Nucleus accumbens (tissue), 56 donors: ENCODE measurements around the gene KCNAB2.
A peak's percentile ranks its signal among the peaks of the same experiment; 100 is the strongest.
"Not testable (repeated sequence)": the region's sequence is repeated elsewhere in the genome, so short reads cannot be mapped to it uniquely, and the experiment has no call there.

Source experiments
- DNase-seq, 56 donors: peaks; one replicate each; lab custom pipeline; 2025; lab: John Stamatoyannopoulos, UW

Gene KCNAB2

GRCh38 chr1:6074192-6074901 is 28.7 kb downstream of the KCNAB2 start:
- DNase-seq: no peak

- no peak for DNase-seq
Observed at GRCh38 chr1:6075748-6076147, 30.1 kb downstream of the KCNAB2 start.

- DNase-seq: not testable (repeated sequence)
Observed at GRCh38 chr1:6077061-6077460, 31.4 kb downstream of the KCNAB2 start.

GRCh38 chr1:6077506-6077905 is 31.8 kb downstream of the KCNAB2 start:
- no peak for DNase-seq

- no peak for DNase-seq
Observed at GRCh38 chr1:6077919-6078318, 32.2 kb downstream of the KCNAB2 start.

- peak in 9 of 56 donors; percentile 9 to 35 (median 26) for DNase-seq
Observed at GRCh38 chr1:6080469-6080868, 34.8 kb downstream of the KCNAB2 start.

- no peak for DNase-seq
Observed at GRCh38 chr1:6081901-6082300, 36.2 kb downstream of the KCNAB2 start.

GRCh38 chr1:6082430-6082971 is 36.8 kb downstream of the KCNAB2 start:
- DNase-seq: peak in 4 of 56 donors; percentile 12 to 32 (median 24)

- no peak for DNase-seq
Observed at GRCh38 chr1:6083385-6083784, 37.7 kb downstream of the KCNAB2 start.

GRCh38 chr1:6083801-6084446 is 38.2 kb downstream of the KCNAB2 start:
- DNase-seq: peak in 10 of 56 donors; percentile 6 to 45 (median 18)

GRCh38 chr1:6084781-6085495 is 39.2 kb downstream of the KCNAB2 start:
- DNase-seq: no peak

GRCh38 chr1:6085666-6086065 is 40.0 kb downstream of the KCNAB2 start:
- no peak for DNase-seq

- DNase-seq: no peak
Observed at GRCh38 chr1:6086358-6086757, 40.7 kb downstream of the KCNAB2 start.

- peak in 4 of 56 donors; percentile 14 to 50 (median 28) for DNase-seq
Observed at GRCh38 chr1:6086762-6087376, 41.2 kb downstream of the KCNAB2 start.

- DNase-seq: no peak
Observed at GRCh38 chr1:6087377-6087772, 41.7 kb downstream of the KCNAB2 start.

GRCh38 chr1:6087958-6088357 is 42.3 kb downstream of the KCNAB2 start:
- DNase-seq: peak in 1 of 56 donors; percentile 15

GRCh38 chr1:6088956-6089355 is 43.3 kb downstream of the KCNAB2 start:
- no peak for DNase-seq

- no peak for DNase-seq
Observed at GRCh38 chr1:6090288-6090687, 44.6 kb downstream of the KCNAB2 start.

GRCh38 chr1:6090996-6091822 is 45.5 kb downstream of the KCNAB2 start:
- DNase-seq: no peak

GRCh38 chr1:6091823-6092109 is 46.1 kb downstream of the KCNAB2 start:
- DNase-seq: no peak
